GM12878 (cell line): ENCODE measurements around the gene GRIA4. TPM values are rescaled to one million over a fixed set of nuclear protein-coding genes. Genes with fewer than 3 reads are reported as not detected.

ENCODE experiments used
- ATAC-seq: fragments of 200-7000 bp; cut with Tn5 transposase; 3 replicates; pipeline ENCODE4 v1.9.1; 2020; ENCODE audit warnings: mild to moderate bottlenecking, moderate library complexity
- BruUV-seq: library from RNA; stranded (reverse); fragments of 400-500 nt; replicated peaks from 2 replicates; lab custom pipeline; 2021; lab: Mats Ljungman, UMichigan
- CTCF ChIA-PET: fragments of 300-600 bp; sonication (Branson Sonifier 250); formaldehyde crosslinking; extraction: SDS; loops from one replicate; lab custom pipeline; 2021; ENCODE audit warnings: inconsistent platforms; lab: Yijun Ruan, JAX
- POLR2A ChIA-PET: fragments of 350-600 bp; formaldehyde crosslinking; extraction: SDS; loops from one replicate; lab custom pipeline; 2021; ENCODE audit warnings: inconsistent platforms; lab: Charles Lee
- RAD21 ChIA-PET: fragments of 300-600 bp; sonication (Branson Sonifier 250); formaldehyde crosslinking; loops from one replicate; lab custom pipeline; 2023; ENCODE audit warnings: antibody characterized with exemption; ENCODE audit not compliant: unreplicated experiment; lab: Charles Lee
- SMC1A ChIA-PET: fragments of 300-600 bp; sonication (Branson Sonifier 250); formaldehyde crosslinking; loops from one replicate; lab custom pipeline; 2023; ENCODE audit not compliant: unreplicated experiment, uncharacterized antibody; lab: Charles Lee
- DNase-seq: peaks from one replicate; pipeline ENCODE4 v3.0.0-alpha.2; 2011; ENCODE audit warnings: low read depth, low spot score
- FAIRE-seq: peaks from 3 replicates; lab custom pipeline; 2011; peaks lifted over from hg19 to GRCh38; lab: Jason Lieb, UNC
- H2AFZ ChIP-seq: 2 replicates; pipeline ENCODE4 v1.6.0; 2011; ENCODE audit warnings: low read depth, low read length, control low read depth; ENCODE audit not compliant: control insufficient read depth
- H3K27ac ChIP-seq: 2 replicates; pipeline ENCODE4 v1.5.1; 2011; ENCODE audit warnings: control low read depth; ENCODE audit not compliant: control insufficient read depth, insufficient read depth
- H3K27me3 ChIP-seq, 2 experiments: replicated peaks in 1 of 2; 2 replicates each; pipeline versions ENCODE4 v1.6.0 to v1.6.1; 2011; ENCODE audit warnings: low read length in 1 of 2; ENCODE audit not compliant: control insufficient read depth in 2 of 2, insufficient read depth in 2 of 2
- H3K36me3 ChIP-seq, 2 experiments: 2 replicates each; pipeline ENCODE4 v1.5.1; 2011; ENCODE audit warnings: low read length in 1 of 2; ENCODE audit not compliant: control insufficient read depth in 2 of 2, insufficient read depth in 2 of 2
- H3K4me1 ChIP-seq: 2 replicates; pipeline ENCODE4 v1.6.1; 2011; ENCODE audit warnings: mild to moderate bottlenecking, low read length, moderate library complexity, mixed read lengths; ENCODE audit not compliant: control insufficient read depth, insufficient read depth
- H3K4me2 ChIP-seq: 2 replicates; pipeline ENCODE4 v1.6.0; 2011; ENCODE audit warnings: control low read depth; ENCODE audit not compliant: control insufficient read depth, insufficient read depth
- H3K4me3 ChIP-seq: fragments of 200-600 bp; sonication (generic); 2 replicates; pipeline ENCODE4 v1.5.1; 2016
- H3K79me2 ChIP-seq: 2 replicates; pipeline ENCODE4 v1.6.0; 2011; ENCODE audit warnings: low read length; ENCODE audit not compliant: control insufficient read depth, insufficient read depth
- H3K9ac ChIP-seq: 2 replicates; pipeline ENCODE4 v1.8.0; 2011; ENCODE audit warnings: low read length, control low read depth, mixed read lengths; ENCODE audit not compliant: control insufficient read depth, insufficient read depth
- H3K9me3 ChIP-seq: replicated peaks from 3 replicates; pipeline ENCODE4 v1.5.1; 2011; ENCODE audit warnings: mild to moderate bottlenecking, low read length; ENCODE audit not compliant: control insufficient read depth, insufficient read depth
- H4K20me1 ChIP-seq: 2 replicates; pipeline ENCODE4 v1.6.0; 2011; ENCODE audit not compliant: control insufficient read depth, insufficient read depth
- BACH1 ChIP-seq: fragments of 450-650 bp; IDR thresholded peaks from 2 replicates; pipeline ENCODE4 v1.6.1; 2017; ENCODE audit warnings: mild to moderate bottlenecking, borderline replicate concordance
- BMI1 ChIP-seq: fragments of 450-650 bp; IDR thresholded peaks from 2 replicates; pipeline ENCODE4 v1.6.1; 2016; ENCODE audit warnings: mild to moderate bottlenecking, moderate library complexity, borderline replicate concordance
- CHD4 ChIP-seq: fragments of 200-600 bp; sonication (generic); IDR thresholded peaks from 2 replicates; pipeline ENCODE4 v1.6.1; 2016; ENCODE audit warnings: mild to moderate bottlenecking
- ETV6 ChIP-seq, 2 experiments: fragments of 450-650 bp in 1 of 2; IDR thresholded peaks in 1 of 2; conservative IDR thresholded peaks in 1 of 2; 2 replicates each; pipeline ENCODE4 v1.6.1; 2014; ENCODE audit warnings: antibody characterized with exemption in 1 of 2, borderline replicate concordance in 1 of 2, low read depth in 1 of 2, mild to moderate bottlenecking in 1 of 2, moderate library complexity in 1 of 2
- IRF3 ChIP-seq: fragments of 450-650 bp; IDR thresholded peaks from 2 replicates; pipeline ENCODE4 v1.6.1; 2014; ENCODE audit warnings: mild to moderate bottlenecking
- IRF5 ChIP-seq: fragments of 450-650 bp; IDR thresholded peaks from 2 replicates; pipeline ENCODE4 v1.6.1; 2017; ENCODE audit warnings: borderline replicate concordance
- MTA2 ChIP-seq: fragments of 450-650 bp; IDR thresholded peaks from 2 replicates; pipeline ENCODE4 v1.6.1; 2016; ENCODE audit warnings: low read depth, mild to moderate bottlenecking, moderate library complexity
- NR2C1 ChIP-seq: fragments of 450-650 bp; IDR thresholded peaks from 2 replicates; pipeline ENCODE4 v1.6.1; 2017; ENCODE audit warnings: antibody characterized with exemption, mild to moderate bottlenecking, moderate library complexity
- NR2F1 ChIP-seq: fragments of 450-650 bp; conservative IDR thresholded peaks from 2 replicates; pipeline ENCODE4 v1.6.1; 2017; ENCODE audit warnings: mild to moderate bottlenecking
- PKNOX1 ChIP-seq: fragments of 450-650 bp; IDR thresholded peaks from 2 replicates; pipeline ENCODE4 v1.6.1; 2016; ENCODE audit warnings: mild to moderate bottlenecking
- RCOR1 ChIP-seq: conservative IDR thresholded peaks from 2 replicates; pipeline ENCODE4 v1.6.1; 2012; ENCODE audit warnings: low read depth, low read length, improper control_type of control experiment
- SP1 ChIP-seq: IDR thresholded peaks from one replicate; pipeline ENCODE4 v1.6.1; 2011; ENCODE audit warnings: low read depth, low read length
- SREBF2 ChIP-seq: IDR thresholded peaks from 2 replicates; pipeline ENCODE4 v1.6.1; 2012; ENCODE audit warnings: mild to moderate bottlenecking, low read length
- ZNF274 ChIP-seq: IDR thresholded peaks from one replicate; pipeline ENCODE4 v1.8.0; 2011; ENCODE audit not compliant: insufficient read length, insufficient read depth
- ZNF384 ChIP-seq: IDR thresholded peaks from 2 replicates; pipeline ENCODE4 v1.6.1; 2012; ENCODE audit warnings: low read depth, mild to moderate bottlenecking, low read length, improper control_type of control experiment, borderline replicate concordance
- ZNF622 ChIP-seq: fragments of 450-650 bp; IDR thresholded peaks from 2 replicates; pipeline ENCODE4 v1.6.1; 2017; ENCODE audit warnings: mild to moderate bottlenecking, inconsistent platforms
- ZSCAN29 ChIP-seq: fragments of 450-650 bp; IDR thresholded peaks from 2 replicates; pipeline ENCODE4 v1.6.1; 2017; ENCODE audit warnings: mild to moderate bottlenecking, moderate library complexity
- WGBS: methylation state at CpG from one replicate; pipeline ENCODE4 v1.1.6; 2016; ENCODE audit warnings: low lambda C conversion rate; ENCODE audit not compliant: insufficient replicate concordance, insufficient coverage; ENCODE audit errors: missing lambda C conversion rate; 5-methylcytosine and 5-hydroxymethylcytosine counted together
- in situ Hi-C: fragments of 300-500 bp; cut with MboI; formaldehyde crosslinking; loops from 9 replicates; pipeline ENCODE4 v1.14.3; 2018; ENCODE audit warnings: mixed read lengths
- intact Hi-C: fragments of 100-400 bp; cut with micrococcal nuclease; formaldehyde crosslinking; loops from one replicate; pipeline ENCODE4 v1.14.2; 2022; ENCODE audit not compliant: unreplicated experiment
- polyA plus RNA-seq, 11 experiments: library from polyadenylated mRNA; depleted of rRNA in 4 of 11; unstranded in 6 of 11; stranded (reverse) in 5 of 11; fragments of >200 nt; fragmentation: Nextera tagmentation in 4 of 11; fragmentation: Illumina TruSeq in 1 of 11; extraction: Ambion mirVana in 4 of 11; extraction: Trizol in 1 of 11; gene quantifications; 1 replicate in 1 of 11; 2 replicates in 10 of 11; pipeline versions ENCODE4 v1.2.1 to v1.2.3, GENCODE V29; 2011 to 2016; ENCODE audit warnings: inconsistent platforms in 2 of 11, missing spikeins in 2 of 11, low read depth in 1 of 11
- total RNA-seq, 4 experiments: library from RNA; depleted of rRNA in 3 of 4; stranded (reverse); fragments of >200 nt in 3 of 4; fragmentation: Illumina TruSeq in 1 of 4; extraction: Trizol in 1 of 4; gene quantifications; 2 replicates each; pipeline versions ENCODE4 v1.2.1 to v1.2.3, GENCODE V29; 2013 to 2021
- TF ChIP-seq, protein P1 (sequence below), 3 experiments: IDR thresholded peaks in 2 of 3; conservative IDR thresholded peaks in 1 of 3; 2 replicates each; pipeline ENCODE4 v1.5.1; 2011; ENCODE audit warnings: low read depth in 3 of 3, low read length in 3 of 3, mild to moderate bottlenecking in 3 of 3, control low read depth in 2 of 3, moderate library complexity in 2 of 3, inconsistent platforms in 1 of 3, mixed read lengths in 1 of 3; ENCODE audit not compliant: control insufficient read depth in 2 of 3, insufficient read depth in 1 of 3; ENCODE audit errors: extremely low read depth in 1 of 3

Gene GRIA4
- total and polyA plus RNA-seq, 10 of the 15 experiments (the other 5 are each of a cell fraction or from before 2014, with no cell fraction given) = 0.04 TPM; not detected in 9

DNA sequence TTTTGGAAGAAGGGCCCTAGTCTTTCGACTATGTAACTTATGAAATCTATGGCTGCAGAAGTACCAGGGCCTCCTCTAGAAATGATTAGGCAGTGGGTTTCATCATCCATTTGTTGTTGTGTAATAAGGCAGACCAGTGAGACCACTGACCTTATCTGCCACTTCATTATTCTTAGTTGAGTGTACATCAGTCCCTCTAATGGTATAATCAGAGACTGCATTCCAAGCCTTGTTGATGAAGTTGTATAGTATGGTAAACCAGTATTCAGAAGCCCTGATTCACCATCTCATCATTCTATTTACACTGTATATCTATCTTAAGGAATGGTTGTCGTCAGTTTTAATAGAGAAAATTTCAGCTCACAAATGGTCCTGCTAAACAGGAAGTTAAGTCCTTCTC lies 32.2 kb upstream of the GRIA4 start (continued):
- TF ChIP-seq, protein P1, sequence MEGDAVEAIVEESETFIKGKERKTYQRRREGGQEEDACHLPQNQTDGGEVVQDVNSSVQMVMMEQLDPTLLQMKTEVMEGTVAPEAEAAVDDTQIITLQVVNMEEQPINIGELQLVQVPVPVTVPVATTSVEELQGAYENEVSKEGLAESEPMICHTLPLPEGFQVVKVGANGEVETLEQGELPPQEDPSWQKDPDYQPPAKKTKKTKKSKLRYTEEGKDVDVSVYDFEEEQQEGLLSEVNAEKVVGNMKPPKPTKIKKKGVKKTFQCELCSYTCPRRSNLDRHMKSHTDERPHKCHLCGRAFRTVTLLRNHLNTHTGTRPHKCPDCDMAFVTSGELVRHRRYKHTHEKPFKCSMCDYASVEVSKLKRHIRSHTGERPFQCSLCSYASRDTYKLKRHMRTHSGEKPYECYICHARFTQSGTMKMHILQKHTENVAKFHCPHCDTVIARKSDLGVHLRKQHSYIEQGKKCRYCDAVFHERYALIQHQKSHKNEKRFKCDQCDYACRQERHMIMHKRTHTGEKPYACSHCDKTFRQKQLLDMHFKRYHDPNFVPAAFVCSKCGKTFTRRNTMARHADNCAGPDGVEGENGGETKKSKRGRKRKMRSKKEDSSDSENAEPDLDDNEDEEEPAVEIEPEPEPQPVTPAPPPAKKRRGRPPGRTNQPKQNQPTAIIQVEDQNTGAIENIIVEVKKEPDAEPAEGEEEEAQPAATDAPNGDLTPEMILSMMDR (IDR thresholded peaks at IDR 0.05 in 2 of 3, conservative IDR thresholded peaks at IDR 0.05 in 1 of 3; ENCODE audit: control insufficient read depth in 2 of 3, extremely low read depth in 1 of 3, insufficient read depth in 1 of 3, low read depth in 3 of 3, low read length in 3 of 3) = no peak
- TF ChIP-seq, all 136 proteins: peak for 0

- no peak for DNase-seq
- no peaks in the 10 kb centered on the region for H3K27me3 ChIP-seq
- FAIRE-seq = no peak
- no peak overlapping the region for H3K27ac ChIP-seq
- ChIA-PET POLR2A (no interaction called here), CTCF (no interaction called here), SMC1A (no interaction called here), RAD21 (no interaction called here)
- in situ Hi-C loops = no loop called here
- 63% methylated on average over 2 of the region's 2 CpGs for WGBS
- no peak overlapping the region for H2AFZ ChIP-seq
- H3K9ac ChIP-seq = no peak overlapping the region
- BruUV-seq = no TSS peak
- H3K79me2 ChIP-seq = no peaks in the 10 kb centered on the region
- ATAC-seq = no peak
- no peak overlapping the region for H3K4me3 ChIP-seq
- no peaks in the 10 kb centered on the region for H3K4me1 ChIP-seq
- intact Hi-C loops = no loop called here
- H3K9me3 ChIP-seq = no peaks in the 10 kb centered on the region
- H3K4me2 ChIP-seq = no peak overlapping the region
- H3K36me3 ChIP-seq = no peaks in the 10 kb centered on the region
- no peaks in the 10 kb centered on the region for H4K20me1 ChIP-seq
- TF ChIP-seq BMI1 = no peak
- no peak for TF ChIP-seq SP1
- TF ChIP-seq ZSCAN29 = no peak
- TF ChIP-seq NR2F1 = no peak
- TF ChIP-seq NR2C1 = no peak
- no peak for TF ChIP-seq BACH1
- no peak for TF ChIP-seq ZNF384
- no peak for TF ChIP-seq IRF3
- TF ChIP-seq ZNF622 = no peak
- no peak for TF ChIP-seq ZNF274
- no peak for TF ChIP-seq SREBF2
- no peak for TF ChIP-seq RCOR1
- TF ChIP-seq PKNOX1 = no peak
- no peak for TF ChIP-seq ETV6 (conservative IDR thresholded peaks at IDR 0.05 in 1 of 2, IDR thresholded peaks at IDR 0.05 in 1 of 2; ENCODE audit: borderline replicate concordance in 1 of 2, low read depth in 1 of 2)
- no peak for TF ChIP-seq CHD4
- no peak for TF ChIP-seq MTA2
- TF ChIP-seq IRF5 = no peak
These were observed 30.8 kb upstream of the GRIA4 start for GRCh38 chr11:105579111-105579510.
